GM12801 (cell line): ENCODE results near the gene ANKRD40.

Source experiments
- TF ChIP-seq, protein P1 (sequence below): IDR thresholded peaks from one replicate; pipeline ENCODE4 v1.5.1; 2011; ENCODE audit warnings: control low read depth; ENCODE audit not compliant: insufficient read length; ENCODE audit errors: extremely low read depth

The ANKRD40 gene

DNA sequence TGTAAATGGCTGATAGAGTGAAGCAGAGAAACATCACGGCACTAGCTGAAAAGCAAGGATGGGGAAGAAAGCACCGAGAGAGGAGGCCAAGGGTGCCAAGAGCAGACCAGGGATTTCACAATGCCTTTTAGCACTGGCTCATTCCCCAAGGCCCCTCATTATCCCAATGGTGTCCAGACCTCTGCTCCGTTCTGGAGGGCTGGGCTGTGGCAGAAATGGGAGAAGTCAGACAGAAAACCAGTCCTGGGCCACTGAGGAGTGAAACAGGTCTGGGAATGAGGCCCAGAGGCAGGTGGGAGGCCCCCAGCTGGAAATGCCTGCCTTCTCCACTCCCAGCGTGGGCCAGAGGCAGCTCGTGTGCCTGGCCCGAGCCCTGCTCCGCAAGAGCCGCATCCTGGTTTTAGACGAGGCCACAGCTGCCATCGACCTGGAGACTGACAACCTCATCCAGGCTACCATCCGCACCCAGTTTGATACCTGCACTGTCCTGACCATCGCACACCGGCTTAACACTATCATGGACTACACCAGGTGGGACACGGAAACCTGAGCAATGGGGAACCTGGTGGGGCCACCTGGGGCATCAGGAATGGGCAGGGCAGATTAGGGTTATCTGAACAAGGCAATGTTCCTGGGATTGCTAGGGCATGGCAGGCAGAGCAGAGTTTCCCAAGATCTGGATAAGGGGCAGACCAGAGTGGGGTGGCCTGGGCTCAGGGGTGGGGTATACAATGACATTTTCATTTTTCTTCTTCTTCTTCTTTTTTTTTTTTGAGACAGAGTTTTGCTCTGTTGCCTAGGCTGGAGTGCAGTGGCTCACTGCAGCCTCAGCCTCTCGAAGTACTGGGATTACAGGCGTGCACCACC, 20.3 kb downstream of the ANKRD40 start:
- TF ChIP-seq, protein P1, sequence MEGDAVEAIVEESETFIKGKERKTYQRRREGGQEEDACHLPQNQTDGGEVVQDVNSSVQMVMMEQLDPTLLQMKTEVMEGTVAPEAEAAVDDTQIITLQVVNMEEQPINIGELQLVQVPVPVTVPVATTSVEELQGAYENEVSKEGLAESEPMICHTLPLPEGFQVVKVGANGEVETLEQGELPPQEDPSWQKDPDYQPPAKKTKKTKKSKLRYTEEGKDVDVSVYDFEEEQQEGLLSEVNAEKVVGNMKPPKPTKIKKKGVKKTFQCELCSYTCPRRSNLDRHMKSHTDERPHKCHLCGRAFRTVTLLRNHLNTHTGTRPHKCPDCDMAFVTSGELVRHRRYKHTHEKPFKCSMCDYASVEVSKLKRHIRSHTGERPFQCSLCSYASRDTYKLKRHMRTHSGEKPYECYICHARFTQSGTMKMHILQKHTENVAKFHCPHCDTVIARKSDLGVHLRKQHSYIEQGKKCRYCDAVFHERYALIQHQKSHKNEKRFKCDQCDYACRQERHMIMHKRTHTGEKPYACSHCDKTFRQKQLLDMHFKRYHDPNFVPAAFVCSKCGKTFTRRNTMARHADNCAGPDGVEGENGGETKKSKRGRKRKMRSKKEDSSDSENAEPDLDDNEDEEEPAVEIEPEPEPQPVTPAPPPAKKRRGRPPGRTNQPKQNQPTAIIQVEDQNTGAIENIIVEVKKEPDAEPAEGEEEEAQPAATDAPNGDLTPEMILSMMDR, result no peak

DNA sequence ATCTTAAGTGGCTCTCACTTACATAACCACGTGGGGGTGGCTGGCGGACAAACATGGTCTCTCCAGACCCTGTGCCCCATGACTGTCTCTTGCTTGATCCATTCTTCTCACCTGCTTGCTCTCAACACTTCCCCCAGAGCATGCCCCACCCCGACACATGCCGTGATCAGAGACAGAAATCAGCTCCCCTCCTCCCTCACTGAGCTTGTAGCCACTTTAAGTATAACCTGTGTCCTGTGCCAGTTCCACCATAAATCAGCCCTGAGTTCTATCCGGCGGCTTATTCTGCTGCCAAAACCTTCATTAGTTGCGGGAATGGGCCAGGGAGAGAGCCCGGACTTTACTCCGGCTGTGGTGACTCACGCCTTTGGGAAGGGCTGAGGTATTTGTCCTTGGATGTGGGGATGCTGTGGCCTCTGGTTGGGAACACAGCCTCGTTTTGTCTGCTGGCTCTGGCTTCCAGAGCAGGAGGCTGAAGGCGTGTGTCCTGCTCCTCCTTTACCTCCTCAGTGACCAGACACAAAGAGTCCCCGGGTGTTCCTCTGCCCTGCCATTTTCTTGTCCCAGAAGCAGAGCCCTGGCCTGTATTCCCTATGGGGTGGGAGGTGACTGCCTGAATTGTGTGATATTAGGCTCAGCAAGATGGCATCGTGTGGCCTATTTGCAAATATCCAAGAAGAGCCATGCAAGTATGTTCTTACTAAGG, 21.1 kb downstream of the ANKRD40 start:
- TF ChIP-seq, protein P1, result no peak

DNA sequence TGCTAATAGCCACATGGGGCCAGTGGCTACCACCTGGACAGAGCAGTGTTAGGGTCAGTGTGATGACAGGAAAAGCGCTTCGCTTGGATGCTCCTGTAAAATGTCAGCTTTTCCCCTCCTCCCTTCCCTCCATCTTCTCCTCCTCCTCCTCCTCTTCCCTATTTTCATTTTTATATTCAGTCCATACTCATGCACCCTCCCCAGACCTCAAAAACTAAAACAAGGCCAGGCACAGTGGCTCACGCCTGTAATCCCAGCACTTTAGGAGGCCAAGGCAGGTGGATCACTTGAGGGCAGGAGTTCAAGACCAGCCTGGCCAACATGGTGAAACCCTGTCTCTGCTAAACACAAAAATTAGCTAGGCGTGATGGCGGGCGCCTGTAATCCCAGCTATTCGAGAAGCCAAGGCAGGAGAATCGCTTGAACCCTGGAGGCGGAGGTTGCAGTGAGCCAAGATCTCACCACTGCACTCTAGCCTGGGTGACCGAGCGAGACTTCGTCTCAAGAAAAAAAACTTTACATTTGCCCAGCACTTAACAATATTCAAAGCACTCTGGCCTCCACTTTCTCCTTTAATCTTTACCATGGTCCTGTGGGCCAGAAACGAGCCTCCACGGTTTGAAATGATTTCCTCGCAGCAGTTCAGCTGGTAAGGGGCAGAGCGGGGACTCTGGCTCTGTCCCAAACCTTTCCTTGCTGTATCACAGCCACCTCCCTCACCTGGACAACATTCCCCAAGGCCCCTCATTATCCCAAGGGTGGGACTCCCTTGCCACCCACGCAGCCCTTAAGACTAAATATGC, 21.8 kb downstream of the ANKRD40 start:
- TF ChIP-seq, protein P1, result no peak

DNA sequence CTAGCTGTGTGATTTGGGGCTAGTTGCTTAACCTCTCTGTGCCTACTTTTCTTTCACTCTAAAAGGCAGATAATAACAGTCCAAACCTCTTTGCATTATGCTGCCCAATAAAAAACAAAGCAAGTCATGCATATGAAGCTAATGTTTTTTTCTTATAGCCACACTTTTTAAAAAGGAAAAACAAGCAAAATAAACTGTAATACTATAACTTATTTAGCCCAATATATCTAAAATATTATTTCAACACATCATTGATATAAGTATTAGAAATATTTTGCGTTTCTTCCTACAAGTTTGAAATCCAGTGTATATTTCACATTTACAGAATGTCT, 22.4 kb downstream of the ANKRD40 start:
- TF ChIP-seq, protein P1, result no peak

DNA sequence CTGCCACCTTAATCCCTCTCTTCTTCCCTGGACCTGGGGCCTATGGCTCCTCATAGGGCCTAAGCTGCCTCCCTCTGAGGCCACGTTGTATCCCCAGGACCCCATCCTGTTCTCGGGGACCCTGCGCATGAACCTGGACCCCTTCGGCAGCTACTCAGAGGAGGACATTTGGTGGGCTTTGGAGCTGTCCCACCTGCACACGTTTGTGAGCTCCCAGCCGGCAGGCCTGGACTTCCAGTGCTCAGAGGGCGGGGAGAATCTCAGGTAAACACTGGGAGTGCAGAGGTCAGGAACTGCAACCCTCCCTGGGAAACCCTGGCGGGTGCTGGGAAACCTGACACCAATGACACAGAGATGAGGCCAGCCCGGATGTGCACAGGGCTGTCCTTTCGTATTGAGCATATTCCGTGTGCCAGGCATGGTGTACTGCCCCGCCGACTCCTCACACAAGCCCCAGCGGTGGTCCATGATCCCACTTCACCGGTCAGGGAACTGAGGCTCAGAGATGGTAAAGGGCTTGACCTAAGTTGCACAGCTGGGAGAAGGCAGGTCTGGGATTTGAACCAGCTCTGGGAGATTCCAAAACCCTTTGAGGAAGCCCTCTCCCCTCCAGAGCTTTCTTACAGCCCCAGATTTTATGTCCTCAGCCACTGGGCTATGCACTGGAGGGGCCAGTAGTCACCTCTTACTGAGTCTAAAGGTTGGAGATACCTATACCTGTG, 22.9 kb downstream of the ANKRD40 start:
- TF ChIP-seq, protein P1, result no peak

DNA sequence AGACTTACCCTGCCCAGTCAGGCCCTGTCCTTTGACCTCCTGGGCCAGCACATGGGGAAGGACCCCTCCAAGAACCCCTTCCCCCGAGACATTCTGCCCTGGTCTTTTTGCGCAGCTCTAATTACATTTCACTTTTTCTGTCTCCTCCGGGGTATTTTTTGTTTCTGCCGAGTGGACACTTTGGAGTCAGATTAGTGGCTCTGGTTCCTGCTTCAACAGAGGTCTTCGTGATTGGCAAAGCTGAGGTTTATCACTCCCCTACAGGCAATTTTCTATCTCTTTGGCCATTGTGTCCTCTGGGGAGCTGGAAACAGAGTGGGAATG, 23.5 kb downstream of the ANKRD40 start:
- TF ChIP-seq, protein P1, result no peak
